GM12801 (cell line): Measurements from ENCODE around the gene CCNDBP1.

Experiments
- TF ChIP-seq, protein P1 (sequence below): IDR thresholded peaks from one replicate; pipeline ENCODE4 v1.5.1; 2011; ENCODE audit warnings: control low read depth; ENCODE audit not compliant: insufficient read length; ENCODE audit errors: extremely low read depth

Gene CCNDBP1

DNA sequence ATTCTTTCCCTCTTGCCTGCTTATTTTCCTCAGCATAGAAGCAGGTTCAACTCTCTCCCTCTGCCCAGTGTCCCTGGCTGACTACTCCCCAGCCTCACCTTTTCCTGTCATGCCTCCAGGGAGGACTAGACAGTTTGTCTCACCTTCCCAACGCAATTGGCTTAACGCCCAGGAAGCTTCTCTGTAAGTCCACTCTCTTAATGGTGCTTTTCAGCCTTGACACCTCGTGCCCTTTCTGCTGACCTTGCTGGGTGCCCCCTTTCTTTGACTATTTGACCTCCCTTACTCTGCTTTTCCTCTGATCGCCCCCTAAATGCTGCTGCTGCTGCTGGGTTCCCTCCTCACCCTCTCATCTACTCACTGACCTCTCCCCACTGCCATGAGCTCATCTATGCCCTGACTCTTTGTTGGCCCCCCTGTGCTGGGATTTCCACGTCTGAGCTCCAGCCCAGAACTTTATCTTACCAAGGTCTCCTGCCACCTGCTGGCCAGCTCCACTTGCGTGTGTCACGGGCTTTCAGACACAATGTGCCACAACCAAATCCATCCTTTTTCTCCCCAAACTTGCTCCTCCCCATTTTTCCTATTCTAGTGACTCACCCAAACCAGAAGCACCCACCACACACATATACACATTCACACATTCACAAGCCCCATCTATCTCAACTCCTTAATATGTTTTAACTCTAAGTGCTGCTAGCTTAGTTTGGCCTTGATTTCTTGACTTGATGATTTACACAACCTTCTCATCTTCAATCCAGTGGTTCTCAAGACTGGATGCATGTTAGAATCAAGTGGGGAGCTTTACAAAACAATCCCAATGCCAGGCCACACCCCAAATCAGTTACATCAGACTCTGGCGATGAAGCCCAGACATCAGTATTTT lies 19.1 kb downstream of the CCNDBP1 start:
- TF ChIP-seq, protein P1, sequence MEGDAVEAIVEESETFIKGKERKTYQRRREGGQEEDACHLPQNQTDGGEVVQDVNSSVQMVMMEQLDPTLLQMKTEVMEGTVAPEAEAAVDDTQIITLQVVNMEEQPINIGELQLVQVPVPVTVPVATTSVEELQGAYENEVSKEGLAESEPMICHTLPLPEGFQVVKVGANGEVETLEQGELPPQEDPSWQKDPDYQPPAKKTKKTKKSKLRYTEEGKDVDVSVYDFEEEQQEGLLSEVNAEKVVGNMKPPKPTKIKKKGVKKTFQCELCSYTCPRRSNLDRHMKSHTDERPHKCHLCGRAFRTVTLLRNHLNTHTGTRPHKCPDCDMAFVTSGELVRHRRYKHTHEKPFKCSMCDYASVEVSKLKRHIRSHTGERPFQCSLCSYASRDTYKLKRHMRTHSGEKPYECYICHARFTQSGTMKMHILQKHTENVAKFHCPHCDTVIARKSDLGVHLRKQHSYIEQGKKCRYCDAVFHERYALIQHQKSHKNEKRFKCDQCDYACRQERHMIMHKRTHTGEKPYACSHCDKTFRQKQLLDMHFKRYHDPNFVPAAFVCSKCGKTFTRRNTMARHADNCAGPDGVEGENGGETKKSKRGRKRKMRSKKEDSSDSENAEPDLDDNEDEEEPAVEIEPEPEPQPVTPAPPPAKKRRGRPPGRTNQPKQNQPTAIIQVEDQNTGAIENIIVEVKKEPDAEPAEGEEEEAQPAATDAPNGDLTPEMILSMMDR, result no peak

DNA sequence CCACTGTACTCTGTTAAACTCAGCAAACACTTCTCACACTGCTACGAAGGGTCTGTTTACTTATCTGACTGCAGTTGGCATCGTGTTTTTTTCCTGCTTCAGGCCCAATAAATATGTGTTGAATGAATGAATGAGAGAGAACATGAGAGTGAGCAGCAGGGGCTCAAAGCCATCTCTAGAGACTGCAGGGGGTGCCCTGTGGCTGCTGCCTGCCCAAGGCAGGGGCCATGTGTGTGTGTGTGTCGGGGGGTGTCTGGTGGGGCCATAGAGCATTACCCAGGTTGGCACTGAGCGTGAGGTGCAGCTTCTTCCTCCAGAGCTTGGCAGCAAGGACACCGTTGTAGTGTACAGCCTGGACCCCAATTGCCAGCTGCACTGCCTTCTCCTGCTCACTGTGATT lies 20.9 kb downstream of the CCNDBP1 start:
- TF ChIP-seq, protein P1, result no peak

DNA sequence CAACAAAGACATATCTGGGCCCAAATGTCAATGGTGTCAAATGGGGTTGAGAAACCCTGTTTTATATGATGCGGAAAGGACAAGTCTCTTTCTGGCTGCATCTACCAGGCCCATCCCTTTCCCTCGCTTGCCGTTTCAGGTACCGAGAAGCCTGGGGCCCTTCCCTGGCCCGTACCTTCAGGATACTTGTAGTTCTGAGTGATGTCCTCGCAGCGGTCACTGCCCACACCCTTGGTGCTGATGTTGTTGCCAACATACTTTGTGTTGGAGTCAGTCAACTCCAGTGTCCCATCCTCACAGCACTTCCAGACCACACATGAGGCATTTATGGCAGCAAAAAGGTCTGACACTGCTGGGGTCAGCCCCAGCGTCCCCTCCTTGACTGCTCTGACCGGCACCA lies 21.8 kb downstream of the CCNDBP1 start:
- TF ChIP-seq, protein P1, result no peak

DNA sequence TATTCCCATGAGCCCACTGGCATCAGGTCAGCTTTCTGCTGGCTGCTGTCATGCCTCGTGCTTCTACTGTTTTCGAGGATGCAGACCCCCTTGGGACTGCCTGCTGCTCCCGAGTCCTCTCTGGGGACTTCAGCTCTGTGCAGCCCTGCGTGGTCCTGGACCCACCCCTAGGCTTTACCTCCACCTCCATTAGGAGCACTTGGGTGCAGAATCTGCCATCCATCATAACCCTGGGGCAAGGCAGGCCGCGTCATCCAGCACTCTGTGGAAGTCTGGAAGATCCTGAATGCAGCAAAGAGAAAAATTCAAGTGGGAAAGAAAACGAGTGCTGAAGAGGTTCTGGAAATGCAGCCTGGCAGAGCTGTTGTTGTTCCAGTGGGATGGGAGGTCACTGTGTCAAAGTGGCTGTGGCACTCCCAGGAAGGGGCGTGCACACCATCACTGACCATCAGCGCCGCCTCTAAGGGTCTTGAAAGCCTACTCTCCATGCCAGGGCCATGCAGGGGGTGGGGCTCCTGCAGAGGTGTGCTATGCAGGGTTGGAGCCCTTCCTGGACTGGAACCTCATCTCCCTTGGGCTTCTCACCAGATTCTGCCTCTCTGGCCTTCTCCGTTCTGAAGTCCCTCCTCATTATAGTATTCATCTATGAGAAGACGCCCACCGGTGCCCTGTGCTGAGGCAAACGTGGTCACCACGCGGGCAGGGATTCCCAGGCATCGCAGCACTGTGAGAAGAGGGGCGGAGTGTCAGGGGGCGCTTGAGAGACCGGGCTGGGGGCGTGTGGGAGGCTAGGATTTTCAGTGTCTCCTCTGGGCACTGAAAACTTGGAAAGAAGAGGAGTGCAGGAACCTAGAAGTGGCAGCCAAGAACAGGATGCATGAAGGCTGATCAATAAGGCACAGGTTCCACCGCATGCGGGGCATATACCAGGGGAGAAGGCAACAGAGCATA lies 23.1 kb downstream of the CCNDBP1 start:
- TF ChIP-seq, protein P1, result no peak

DNA sequence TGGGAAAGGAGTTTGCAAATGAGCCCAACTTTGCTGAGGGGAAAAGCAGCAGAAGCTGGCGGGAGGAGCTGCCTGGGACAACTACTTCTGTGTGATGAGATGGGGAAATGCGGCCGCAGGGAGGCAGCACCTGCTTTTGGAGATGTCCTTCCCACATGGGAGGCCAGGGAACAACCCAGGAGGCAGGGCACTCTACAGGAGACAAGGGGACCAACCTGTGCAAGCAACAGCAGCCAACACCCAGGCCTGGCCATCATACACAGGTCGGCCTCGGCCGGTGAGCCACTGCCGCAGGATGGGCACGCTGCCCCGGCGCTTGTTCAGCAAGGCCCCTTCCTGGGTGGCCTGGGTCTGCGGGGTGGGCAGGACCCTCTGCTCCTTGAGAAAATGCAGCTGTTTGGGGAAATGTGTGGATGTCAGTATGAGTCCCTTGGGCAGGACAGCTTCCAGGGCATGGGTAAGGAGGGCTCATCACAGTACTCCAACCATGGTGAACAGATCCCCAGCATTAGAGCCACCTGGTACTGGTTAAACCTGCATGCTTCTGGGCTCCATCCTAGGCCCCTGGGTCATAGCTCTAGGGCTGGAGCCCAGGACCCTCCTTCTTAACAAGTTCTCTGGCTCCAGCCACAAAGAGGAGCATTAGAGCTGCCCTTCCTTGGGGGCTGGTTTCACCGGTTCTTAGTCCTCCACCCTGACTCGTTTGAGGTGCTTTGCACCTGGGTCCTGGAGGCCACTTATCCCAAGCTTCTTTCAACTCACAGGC lies 24.0 kb downstream of the CCNDBP1 start:
- TF ChIP-seq, protein P1, result no peak

DNA sequence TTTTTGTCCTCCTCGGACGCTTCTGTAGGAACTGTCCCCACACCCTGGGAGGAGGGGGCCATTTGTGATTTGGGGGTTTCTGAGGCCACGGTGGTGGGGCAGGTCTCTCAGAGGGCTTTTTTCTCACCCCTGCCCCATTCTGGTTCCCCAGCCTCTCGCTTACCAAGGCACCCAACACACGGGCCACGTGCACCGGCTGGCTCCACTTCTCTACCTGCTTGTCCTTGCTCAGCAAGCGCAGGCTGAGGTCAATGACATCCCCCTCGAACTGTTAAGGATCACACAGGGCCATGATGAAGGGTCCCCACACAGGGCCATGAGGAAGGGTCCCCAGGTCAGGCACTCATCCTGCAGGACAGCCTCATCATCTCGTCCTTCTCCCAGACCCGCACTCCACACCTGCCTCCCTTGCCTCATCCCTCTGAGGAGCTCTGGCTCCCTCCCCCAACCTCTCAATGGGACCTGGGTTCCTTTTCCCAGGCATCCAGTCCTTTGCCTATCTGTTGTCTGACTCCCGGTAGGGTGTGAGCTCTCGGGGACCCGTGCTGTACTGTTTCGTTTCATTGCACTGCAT lies 25.1 kb downstream of the CCNDBP1 start:
- TF ChIP-seq, protein P1, result no peak
